Right lobe of liver (tissue), 4 donors: ENCODE results near the gene WDFY4.

ENCODE experiments used
- CTCF ChIP-seq, 4 donors: fragments of 200-600 bp in 3 of 4; fragments of 450-650 bp in 1 of 4; IDR thresholded peaks; one replicate each; pipeline versions ENCODE4 v1.5.1 to v1.8.0; 2016 to 2022; ENCODE audit warnings: antibody characterized with exemption in 4 of 4, mild to moderate bottlenecking in 2 of 4
- POLR2A ChIP-seq: fragments of 450-650 bp; IDR thresholded peaks from one replicate; pipeline ENCODE4 v1.6.1; 2017; ENCODE audit warnings: antibody characterized with exemption, mild to moderate bottlenecking
- donor health status: DM: no; HTN: no; CAD: no.
- donor health status: DM: no; HTN: no; CAD: no.
- donor health status: DM: no; HTN: yes; CAD: no.

- TF ChIP-seq CTCF (IDR thresholded peaks at IDR 0.05) (no peak), POLR2A (no peak)
Observed at GRCh38 chr10:48776528-48776927, 91.9 kb downstream of the WDFY4 start.
